RPMI7951 (cell line): ENCODE data around the gene MOV10L1. TPM values are rescaled to one million over a fixed set of nuclear protein-coding genes. Genes with fewer than 3 reads are reported as not detected.

Experiments
- DNase-seq: peaks from one replicate; pipeline ENCODE4 v3.0.0-alpha.2; 2012; ENCODE audit warnings: low read depth
- total RNA-seq: library from RNA; depleted of rRNA; stranded (reverse); fragments of >200 nt; shearing (Covaris generic); gene quantifications from 2 replicates; pipeline ENCODE4 v1.2.3, GENCODE V29; 2014; rRNA removed

Gene MOV10L1
- total RNA-seq: 0.29 TPM in 1 of 2 replicates, not detected in the other

DNA sequence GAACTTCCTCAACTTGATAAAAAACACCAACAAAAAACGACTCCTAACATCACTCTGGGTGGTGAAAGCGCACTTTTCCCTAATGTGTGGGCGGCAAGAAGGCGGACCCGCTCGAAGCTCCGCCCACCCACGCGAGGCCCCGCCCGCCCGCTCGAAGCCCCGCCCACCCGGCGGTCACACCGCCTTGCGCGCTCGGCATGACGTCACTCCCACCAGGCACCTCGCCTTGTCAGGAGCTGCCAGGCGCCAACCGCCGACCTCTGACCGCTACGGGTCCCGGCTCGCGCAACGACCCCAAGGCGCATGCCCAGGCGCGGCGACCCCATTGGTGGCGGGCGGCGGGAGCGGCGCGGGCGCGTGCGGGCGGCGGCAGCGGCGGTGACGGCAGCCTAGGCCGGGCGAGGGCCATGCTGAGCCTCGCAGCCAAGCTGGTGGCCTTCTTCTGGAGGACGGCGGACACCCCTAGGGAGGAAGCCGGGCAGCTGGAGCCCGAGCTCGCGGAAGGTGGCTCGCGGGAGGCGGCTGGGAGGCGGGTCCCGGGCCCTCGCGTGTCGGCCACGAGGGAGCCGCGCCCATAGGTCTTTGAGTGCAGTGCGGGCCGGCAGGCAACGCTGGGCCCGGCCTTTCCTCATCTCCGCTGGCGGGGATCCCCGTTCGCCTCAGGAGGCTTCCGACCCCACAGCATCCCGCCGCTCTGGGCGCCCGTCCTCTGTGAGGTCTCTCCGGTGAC is at the start of gene MOV10L1:
TSS of gene MOV10L1 (plus strand) at position 325 of the 730 bp plus-strand sequence. CDS start at position 408, 83 bp downstream.
- DNase-seq: no peak

DNA sequence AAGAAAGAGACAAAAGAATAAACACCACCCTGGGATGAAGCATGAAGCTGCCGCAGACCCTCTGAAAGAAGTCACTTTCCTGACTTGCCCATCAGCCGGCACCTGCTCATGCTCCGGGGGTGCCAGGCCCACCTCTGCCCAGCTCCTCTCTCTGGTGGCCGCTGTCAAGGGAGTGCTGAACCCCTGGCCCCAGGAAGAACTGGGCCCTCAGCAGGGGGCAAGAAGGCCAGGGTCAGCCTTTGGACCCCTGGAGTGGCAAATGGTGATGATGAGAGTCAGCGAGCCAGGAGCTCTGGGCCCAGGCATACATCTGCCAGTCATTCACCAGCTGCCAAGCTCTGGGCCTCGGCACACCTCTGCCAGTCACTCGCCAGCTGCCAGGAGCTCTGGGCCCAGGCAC is 49.1 kb upstream of the MOV10L1 start:
- no peak for DNase-seq

DNA sequence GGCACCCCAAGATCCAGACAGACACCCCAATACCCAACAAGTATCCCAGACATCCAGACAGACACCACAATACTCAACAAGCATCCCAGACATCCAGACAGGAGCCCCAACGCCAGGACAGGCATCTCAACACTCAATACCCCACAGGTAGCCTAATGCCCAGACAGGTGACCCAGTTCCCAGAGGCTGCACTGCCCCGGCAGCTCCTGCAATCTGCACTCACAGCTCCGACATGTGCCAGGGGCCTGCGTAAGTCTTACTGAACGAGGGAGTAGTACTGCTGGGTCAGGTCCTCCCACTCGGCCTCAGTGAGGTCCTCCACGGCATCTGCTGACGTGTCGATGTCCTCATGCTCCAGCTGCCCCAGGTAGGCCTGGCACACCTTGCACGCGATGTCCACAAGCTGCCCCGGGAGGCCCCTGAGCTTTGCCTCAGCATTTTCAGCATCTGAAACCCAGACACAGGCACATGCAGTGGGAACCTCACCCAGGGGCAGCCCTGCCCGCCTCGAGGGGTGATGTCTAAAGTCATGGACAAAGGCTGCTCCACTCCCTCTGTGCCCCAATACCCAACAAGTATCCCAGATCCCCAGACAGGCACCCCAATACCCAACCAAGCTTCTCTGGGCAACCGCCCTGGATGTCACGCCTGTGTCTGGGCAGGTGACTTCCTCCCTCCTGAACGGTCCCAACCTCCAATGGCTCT is 48.3 kb upstream of the MOV10L1 start:
- DNase-seq: no peak

GRCh38 chr22:50044485-50045118 is 45.2 kb upstream of the MOV10L1 start:
- no peak for DNase-seq

GRCh38 chr22:50045211-50046018 is 44.4 kb upstream of the MOV10L1 start:
- no peak for DNase-seq

DNA sequence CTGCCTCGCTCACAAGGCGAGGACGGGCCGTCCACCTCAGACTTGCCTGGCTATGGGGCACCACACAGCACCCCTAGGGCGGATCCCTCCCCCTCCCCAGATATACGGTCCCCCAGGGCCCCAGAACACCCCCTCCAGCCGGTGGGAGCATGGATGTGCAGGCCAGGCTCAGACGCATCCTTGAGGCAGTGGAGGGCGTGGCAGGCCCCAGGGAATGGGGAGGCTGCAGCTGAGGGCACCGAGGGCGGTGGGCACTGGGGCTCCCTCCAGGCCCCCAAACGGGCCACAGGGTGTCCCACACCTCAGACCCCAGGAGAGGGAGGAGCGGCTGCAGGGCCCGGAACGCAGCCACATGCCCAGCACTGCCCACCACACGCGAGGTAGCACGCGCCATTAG is 43.8 kb upstream of the MOV10L1 start:
- DNase-seq: no peak

DNA sequence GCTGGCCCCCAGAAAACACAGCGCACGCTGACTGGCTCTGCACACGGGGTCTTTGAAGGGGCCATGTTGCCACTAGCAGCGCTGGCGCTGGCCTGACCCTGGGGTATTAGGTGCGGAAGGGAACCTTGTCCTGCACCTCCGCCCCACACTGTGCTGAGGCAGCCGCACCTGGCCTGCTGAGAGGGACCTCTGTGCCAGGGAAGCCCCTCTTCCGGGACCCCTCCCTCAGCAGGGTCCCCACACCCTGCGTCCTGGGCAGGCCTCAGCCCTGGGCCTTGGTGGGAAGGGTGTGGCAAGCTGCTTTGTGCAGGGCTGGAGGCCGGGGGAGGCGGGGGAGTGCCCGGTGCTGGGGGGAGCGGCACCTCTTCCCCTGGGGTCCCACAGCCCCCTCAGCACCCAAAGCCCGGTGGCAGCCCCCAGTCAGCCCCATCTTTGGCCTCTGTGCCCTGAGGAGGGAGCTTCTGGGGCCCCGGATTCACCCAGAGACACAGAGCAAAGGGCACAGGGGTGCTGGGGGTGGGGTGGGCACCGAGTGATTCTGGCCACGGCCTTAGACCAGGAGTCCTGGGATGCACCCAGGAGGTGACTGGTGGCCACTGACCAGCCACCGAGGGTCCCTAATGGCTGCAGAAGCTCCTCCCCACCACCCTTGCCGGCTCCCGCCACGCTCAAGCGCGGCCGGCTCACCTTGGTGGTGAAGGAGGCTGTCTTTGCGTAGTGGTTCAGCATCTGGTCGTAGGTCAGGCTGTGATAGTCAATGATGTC is 43.1 kb upstream of the MOV10L1 start:
- DNase-seq: no peak

DNA sequence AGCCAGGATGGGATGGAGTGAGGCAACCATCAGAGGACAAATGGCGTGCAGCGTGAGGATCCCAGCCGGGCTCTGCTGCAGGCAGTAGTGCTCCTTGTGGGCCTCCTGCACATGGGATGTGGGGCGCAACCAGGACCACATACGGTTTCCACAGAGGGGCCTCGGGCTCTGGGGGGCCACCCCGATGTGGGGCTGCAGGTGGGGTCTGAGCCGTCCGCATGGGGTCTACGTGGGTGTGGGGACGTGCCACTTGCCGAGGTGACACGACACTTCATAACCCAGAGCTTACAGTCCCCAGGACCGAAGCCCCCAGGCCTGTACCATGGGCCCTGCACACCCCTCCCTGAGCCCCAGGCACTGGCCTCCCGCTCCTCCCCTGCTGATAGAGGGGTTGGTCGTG is 42.5 kb upstream of the MOV10L1 start:
- DNase-seq: no peak

DNA sequence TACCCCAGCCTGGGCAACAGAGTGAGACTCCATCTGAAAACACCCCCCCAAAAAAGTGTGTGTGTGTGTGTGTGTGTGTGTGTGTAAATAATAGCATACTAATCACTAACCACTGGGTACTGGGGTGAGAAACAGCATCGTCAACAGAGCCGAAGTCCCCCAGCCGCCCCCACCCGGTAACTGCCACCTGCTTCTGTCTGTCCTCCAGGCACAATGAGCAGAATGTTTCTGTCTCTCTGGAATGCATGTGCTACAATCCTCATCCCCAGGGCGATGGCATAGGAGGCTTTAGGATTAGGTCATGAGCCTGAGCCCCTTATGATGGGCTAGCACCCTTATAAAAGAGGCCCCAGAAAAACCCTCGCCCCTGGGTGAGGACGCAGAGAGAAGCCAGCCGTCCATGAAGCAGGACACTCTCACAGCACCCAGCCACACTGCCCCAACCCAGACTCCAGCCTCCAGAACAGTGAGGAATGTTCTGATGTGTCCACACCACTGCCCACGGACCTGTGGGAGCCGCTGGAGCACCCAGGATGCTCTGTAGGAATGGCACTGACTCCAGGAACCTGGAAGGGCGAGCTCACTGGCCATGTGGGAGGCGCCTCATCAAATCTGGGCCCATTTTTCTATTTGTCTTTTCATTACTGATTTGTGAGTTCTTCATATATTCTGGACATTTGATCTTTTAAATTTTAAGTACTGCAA is 41.6 kb upstream of the MOV10L1 start:
- DNase-seq: no peak

DNA sequence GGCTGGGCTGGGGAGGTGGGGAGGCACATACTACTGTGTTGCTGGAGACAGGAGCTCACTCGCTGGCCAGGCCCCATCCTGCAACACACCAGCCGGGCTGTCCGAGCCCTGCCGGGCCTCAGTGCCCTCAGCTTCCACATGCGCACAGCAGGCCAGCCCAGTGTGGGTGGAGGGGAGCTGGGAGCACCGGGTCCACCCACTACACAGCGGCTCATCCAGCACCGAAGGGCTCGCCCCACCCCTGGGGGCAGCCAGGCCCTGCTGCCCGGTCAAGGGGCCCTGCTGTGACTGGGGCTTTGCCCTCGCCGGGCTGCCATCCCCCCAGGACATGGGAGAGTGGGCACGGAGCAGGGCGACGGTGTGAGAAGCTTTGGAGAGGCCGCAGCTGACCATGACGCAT is 41.0 kb upstream of the MOV10L1 start:
- no peak for DNase-seq

- DNase-seq: no peak
Measured at GRCh38 chr22:50049299-50050195, 40.3 kb upstream of the MOV10L1 start.

- no peak for DNase-seq
Measured at GRCh38 chr22:50051930-50052329, 37.9 kb upstream of the MOV10L1 start.

DNA sequence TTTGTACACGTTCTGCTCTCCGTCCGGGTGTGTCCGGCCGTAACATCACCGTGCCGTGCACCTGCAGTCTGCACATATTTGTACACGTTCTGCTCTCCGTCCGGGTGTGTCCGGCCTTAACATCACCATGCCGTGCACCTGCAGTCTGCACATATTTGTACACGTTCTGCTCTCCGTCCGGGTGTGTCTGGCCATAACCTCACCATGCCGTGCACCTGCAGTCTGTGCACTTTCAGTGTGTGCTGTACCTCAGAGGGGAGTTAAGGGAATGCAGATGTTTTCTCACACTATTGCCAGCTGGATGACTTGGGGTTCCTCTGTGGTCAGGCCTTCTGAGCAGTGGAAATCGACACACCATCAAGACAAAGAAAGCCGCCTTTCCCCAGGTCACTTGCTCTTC is 35.9 kb upstream of the MOV10L1 start:
- DNase-seq: no peak

DNA sequence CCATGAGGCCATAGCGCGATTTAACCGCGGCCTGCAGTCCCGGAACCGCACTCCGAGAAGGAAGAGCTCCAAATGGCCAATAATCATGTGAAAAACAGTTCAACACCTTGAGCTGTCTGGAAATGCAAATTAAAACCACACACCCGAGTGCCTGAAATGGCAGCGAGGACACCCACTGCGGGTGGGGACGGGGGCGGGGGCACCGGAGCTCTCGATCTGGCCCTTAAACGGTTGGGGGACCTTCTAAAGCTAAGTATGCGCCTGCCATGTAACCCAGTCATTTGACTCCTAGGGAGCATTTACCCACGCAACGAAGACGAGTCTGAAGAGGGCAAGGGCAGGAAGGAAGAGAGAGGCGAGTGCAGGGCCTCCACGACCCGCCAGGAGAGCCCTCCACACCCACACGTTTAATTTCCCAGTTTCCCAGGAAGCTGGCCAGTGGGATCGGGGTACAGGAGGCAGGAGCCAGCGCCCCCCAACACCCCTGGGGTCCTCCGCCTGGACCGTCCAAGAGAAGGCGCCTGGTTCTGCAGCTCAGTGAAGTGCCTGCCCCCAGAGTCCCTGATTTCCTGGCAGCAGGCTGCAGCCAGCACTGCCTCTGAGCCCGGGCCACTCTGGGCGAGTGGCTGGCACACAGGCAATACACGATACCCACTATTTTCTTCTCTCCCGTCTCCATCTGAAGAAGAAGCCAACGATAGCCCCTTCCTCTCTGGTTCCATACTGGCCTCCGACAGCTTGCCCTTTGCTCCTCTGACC is 33.4 kb upstream of the MOV10L1 start:
- DNase-seq: no peak

- no peak for DNase-seq
Measured at GRCh38 chr22:50057278-50058060, 32.3 kb upstream of the MOV10L1 start.

DNA sequence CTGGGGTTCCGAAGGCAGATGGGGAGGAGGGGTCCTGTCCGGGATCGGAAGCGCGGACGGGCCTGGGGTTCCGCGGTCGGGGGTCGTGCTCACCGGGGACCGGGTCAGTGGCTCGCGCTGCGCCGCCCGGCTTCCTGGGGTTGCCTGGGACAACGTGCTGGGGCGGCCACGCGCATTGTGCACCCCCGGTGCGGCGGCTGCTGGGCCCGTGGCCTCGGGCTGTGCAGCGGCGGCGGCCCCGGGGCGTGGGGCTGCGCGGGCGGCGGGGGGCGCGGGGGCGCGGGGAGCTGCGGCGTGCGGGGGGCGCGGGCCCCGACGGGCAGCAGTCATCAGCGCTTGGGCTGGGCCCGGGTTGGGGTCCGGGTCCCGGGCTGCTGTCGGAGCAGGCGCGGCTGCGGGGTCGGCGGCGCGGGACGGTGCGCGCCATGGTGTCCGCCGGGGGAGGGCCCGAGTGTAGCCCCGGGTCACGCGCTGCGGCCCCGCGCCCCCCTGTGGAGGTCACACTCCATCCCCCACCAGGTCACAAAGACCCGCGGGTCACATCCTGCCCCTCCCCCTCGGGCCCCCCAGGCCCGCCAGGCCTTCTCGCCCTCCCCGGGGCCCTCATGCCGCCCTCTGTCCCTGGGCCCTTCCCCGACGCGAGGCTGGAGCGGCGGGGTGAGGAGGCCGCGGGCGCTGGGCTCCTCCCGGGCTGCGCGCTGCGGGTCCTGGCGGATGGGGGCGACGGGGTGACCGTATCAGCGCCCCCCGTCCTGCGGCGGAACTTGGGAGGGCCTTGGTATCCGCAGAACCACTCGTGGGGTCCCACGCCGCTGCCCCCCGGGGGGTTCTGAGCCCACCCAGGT is 31.5 kb upstream of the MOV10L1 start, which contains the start of gene TTLL8:
TSS of gene TTLL8 (minus strand) at position 238 of the 845 bp plus-strand sequence.
- DNase-seq: no peak
